Testis (tissue), 3 donors: Measurements from ENCODE around the gene PARVB. TPM values are rescaled to one million over a fixed set of nuclear protein-coding genes. Genes with fewer than 3 reads are reported as not detected.

Source experiments
- DNase-seq: peaks from one replicate; pipeline ENCODE4 v3.0.0-alpha.2; 2019
- H3K27ac ChIP-seq, 2 donors: fragments of 200-600 bp; sonication (generic); one replicate each; pipeline ENCODE4 v1.5.1; 2019
- H3K27me3 ChIP-seq: fragments of 200-600 bp; sonication (generic); one replicate; pipeline ENCODE4 v1.5.1; 2019
- H3K36me3 ChIP-seq: fragments of 200-600 bp; sonication (generic); one replicate; pipeline ENCODE4 v1.5.1; 2017; ENCODE audit warnings: low read depth; ENCODE audit errors: missing control alignments
- H3K4me1 ChIP-seq: fragments of 200-600 bp; sonication (generic); one replicate; pipeline ENCODE4 v1.5.1; 2019
- H3K4me3 ChIP-seq, 2 donors: fragments of 200-600 bp; sonication (generic); one replicate each; pipeline ENCODE4 v1.5.1; 2017 to 2019
- H3K9me3 ChIP-seq: fragments of 200-600 bp; sonication (generic); one replicate; pipeline ENCODE4 v1.5.1; 2017
- CTCF ChIP-seq, 3 experiments: fragments of 450-650 bp in 2 of 3; fragments of 200-600 bp in 1 of 3; sonication (generic) in 1 of 3; IDR thresholded peaks; one replicate each; pipeline ENCODE4 v1.5.1; 2016 to 2019; ENCODE audit warnings: antibody characterized with exemption in 3 of 3, mild to moderate bottlenecking in 2 of 3, moderate library complexity in 1 of 3
- POLR2A ChIP-seq: fragments of 450-650 bp; IDR thresholded peaks from one replicate; pipeline ENCODE4 v1.6.1; 2017; ENCODE audit warnings: antibody characterized with exemption, mild to moderate bottlenecking, moderate library complexity
- WGBS, 2 donors: methylation state at CpG; one replicate each; pipeline ENCODE4 v1.1.5; 2018; 5-methylcytosine and 5-hydroxymethylcytosine counted together
- intact Hi-C: fragments of 100-400 bp; cut with DNase I; formaldehyde crosslinking; loops from one replicate; pipeline ENCODE4 v1.15.1; 2023; ENCODE audit warnings: low total_unique reads
- polyA plus RNA-seq: library from polyadenylated mRNA; stranded (reverse); fragments of 350-450 nt; fragmentation: Illumina TruSeq; extraction: RNeasy Lipid Tissue Mini Kit (QIAGEN cat#74804); gene quantifications from one replicate; pipeline ENCODE4 v1.2.3, GENCODE V29; 2014; ENCODE audit warnings: low read depth, low replicate concordance; ENCODE audit not compliant: insufficient read depth
- total RNA-seq, 2 donors: library from RNA; depleted of rRNA; stranded (reverse); fragments of >200 nt; gene quantifications; one replicate each; pipeline ENCODE4 v1.2.3, GENCODE V29; 2016

The PARVB gene
- total and polyA plus RNA-seq, 3 donors from 2014 or later: 11.6 to 27.5 (median 23.7) TPM

- intact Hi-C loops: no loop called here
- no peaks in the 10 kb centered on the region for H3K36me3 ChIP-seq
- H3K4me3 ChIP-seq: no peak overlapping the region
- no peaks in the 10 kb centered on the region for H3K9me3 ChIP-seq
- H3K27me3 ChIP-seq: no peaks in the 10 kb centered on the region
- WGBS, 2 donors: 73 to 80% methylated on average over 7 of the region's 7 CpGs
- peaks cover 15% of the 10 kb centered on the region for H3K4me1 ChIP-seq
- TF ChIP-seq CTCF (IDR thresholded peaks at IDR 0.05) (no peak), POLR2A (no peak)
- H3K27ac ChIP-seq: no peak overlapping the region
- no peak for DNase-seq
Measured at GRCh38 chr22:44159221-44159620, 135.1 kb downstream of the PARVB start.

DNA sequence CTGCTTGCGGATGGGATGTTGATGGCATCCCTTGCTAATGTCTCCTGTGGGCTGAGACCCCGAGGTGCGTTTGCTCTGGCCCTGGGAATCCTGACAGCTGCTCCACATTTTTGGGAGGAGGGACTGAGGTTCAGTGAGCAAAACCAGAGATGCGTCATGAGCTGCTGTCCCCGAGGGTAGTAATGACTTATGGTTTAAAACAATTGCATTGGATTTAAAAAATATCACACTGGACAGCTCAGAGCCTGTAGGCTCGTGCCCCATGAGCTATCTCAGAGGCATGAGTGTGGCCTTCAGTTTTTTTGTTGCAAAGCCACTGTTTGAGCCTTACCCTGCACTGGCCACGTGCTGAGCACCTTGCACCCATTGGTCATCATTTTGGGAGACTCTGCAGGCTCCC is 135.7 kb downstream of the PARVB start:
- no peaks in the 10 kb centered on the region for H3K9me3 ChIP-seq
- H3K4me3 ChIP-seq: no peak overlapping the region
- H3K4me1 ChIP-seq: peaks cover 15% of the 10 kb centered on the region
- TF ChIP-seq CTCF (IDR thresholded peaks at IDR 0.05): no peak
- TF ChIP-seq POLR2A: no peak
- H3K27me3 ChIP-seq: no peaks in the 10 kb centered on the region
- intact Hi-C loops: no loop called here
- 87 to 88% methylated on average over 7 of the region's 7 CpGs for WGBS, 2 donors
- no peak overlapping the region for H3K27ac ChIP-seq
- no peaks in the 10 kb centered on the region for H3K36me3 ChIP-seq
- DNase-seq: no peak

- 63 to 69% methylated on average over 4 to 5 of the region's 5 CpGs for WGBS, 2 donors
- intact Hi-C loops: no loop called here
Measured at GRCh38 chr22:44160421-44160820, 136.3 kb downstream of the PARVB start.

DNA sequence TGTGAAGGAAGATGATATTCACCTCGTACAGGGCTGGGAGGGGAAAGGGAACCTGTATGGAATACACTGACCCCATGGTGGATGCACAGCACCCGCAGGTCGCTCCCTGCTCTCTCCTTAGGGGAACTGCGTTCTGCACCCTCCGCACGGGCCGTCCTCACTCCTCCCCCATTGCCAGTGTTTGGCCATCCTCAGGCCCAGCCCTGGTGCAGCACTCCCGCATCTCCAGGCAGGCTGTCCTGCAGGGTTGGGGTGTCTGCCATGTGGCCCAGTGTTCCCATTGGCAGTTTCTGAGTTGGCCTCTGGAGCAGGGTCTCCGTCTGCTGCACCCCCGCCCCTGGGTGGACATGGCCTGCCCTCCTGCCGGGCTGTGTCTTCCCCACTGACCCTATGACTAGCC is 137.6 kb downstream of the PARVB start:
- Histone ChIP-seq H3K27me3 (no peaks in the 10 kb centered on the region), H3K27ac (no peak overlapping the region), H3K4me1 (peaks cover 15% of the 10 kb centered on the region), H3K9me3 (no peaks in the 10 kb centered on the region), H3K4me3 (no peak overlapping the region), H3K36me3 (no peaks in the 10 kb centered on the region)
- TF ChIP-seq POLR2A (no peak), CTCF (IDR thresholded peaks at IDR 0.05) (no peak)
- no peak for DNase-seq
- 92 to 93% methylated on average over 8 to 11 of the region's 11 CpGs for WGBS, 2 donors
- intact Hi-C loops: no loop called here

More at GRCh38 chr22:44160421-44160820, 136.3 kb downstream of the PARVB start:
- Histone ChIP-seq H3K4me1 (peaks cover 15% of the 10 kb centered on the region), H3K9me3 (no peaks in the 10 kb centered on the region), H3K4me3 (no peak overlapping the region), H3K27me3 (no peaks in the 10 kb centered on the region), H3K27ac (no peak overlapping the region), H3K36me3 (no peaks in the 10 kb centered on the region)
- no peak for DNase-seq
- TF ChIP-seq CTCF (IDR thresholded peaks at IDR 0.05): no peak
- no peak for TF ChIP-seq POLR2A

- Histone ChIP-seq H3K36me3 (no peaks in the 10 kb centered on the region), H3K4me1 (peaks cover 15% of the 10 kb centered on the region), H3K27ac (no peak overlapping the region), H3K27me3 (no peaks in the 10 kb centered on the region), H3K4me3 (no peak overlapping the region), H3K9me3 (no peaks in the 10 kb centered on the region)
- WGBS, 2 donors: 97% methylated on average over 13 of the region's 13 CpGs
- TF ChIP-seq CTCF (IDR thresholded peaks at IDR 0.05) (no peak), POLR2A (no peak)
- intact Hi-C loops: no loop called here
- DNase-seq: no peak
Measured at GRCh38 chr22:44162960-44163359, 138.9 kb downstream of the PARVB start.
